Left ventricle myocardium superior (tissue), 1 donor: ENCODE measurements around the gene TTC34. TPM values are rescaled to one million over a fixed set of nuclear protein-coding genes. Genes with fewer than 3 reads are reported as not detected.
"Not testable (repeated sequence)": the region's sequence is repeated elsewhere in the genome, so short reads cannot be mapped to it uniquely, and the experiment has no call there.

Experiments
- ATAC-seq: fragments of 200-7000 bp; cut with Tn5 transposase; one replicate; pipeline ENCODE4 v1.9.1; 2020; ENCODE audit warnings: mild to moderate bottlenecking, moderate library complexity
- DNase-seq: peaks from one replicate; pipeline ENCODE4 v3.0.0-alpha.2; 2020
- intact Hi-C: fragments of 100-400 bp; cut with micrococcal nuclease; formaldehyde crosslinking; loops from one replicate; pipeline ENCODE4 v1.11.0; 2022
- total RNA-seq: library from RNA; stranded (reverse); fragmentation: NEBNext Ultra II Directional; extraction: Animal tissue kit (Norgen Biotek cat#: 25700); gene quantifications from one replicate; pipeline ENCODE4 v1.2.1, GENCODE V29; 2021
- donor health status: DM: no; HTN: yes; CAD: no; lungs with severe emphysema.

Gene TTC34
- total RNA-seq, 1 donor from 2014 or later = 0.59 TPM

DNA sequence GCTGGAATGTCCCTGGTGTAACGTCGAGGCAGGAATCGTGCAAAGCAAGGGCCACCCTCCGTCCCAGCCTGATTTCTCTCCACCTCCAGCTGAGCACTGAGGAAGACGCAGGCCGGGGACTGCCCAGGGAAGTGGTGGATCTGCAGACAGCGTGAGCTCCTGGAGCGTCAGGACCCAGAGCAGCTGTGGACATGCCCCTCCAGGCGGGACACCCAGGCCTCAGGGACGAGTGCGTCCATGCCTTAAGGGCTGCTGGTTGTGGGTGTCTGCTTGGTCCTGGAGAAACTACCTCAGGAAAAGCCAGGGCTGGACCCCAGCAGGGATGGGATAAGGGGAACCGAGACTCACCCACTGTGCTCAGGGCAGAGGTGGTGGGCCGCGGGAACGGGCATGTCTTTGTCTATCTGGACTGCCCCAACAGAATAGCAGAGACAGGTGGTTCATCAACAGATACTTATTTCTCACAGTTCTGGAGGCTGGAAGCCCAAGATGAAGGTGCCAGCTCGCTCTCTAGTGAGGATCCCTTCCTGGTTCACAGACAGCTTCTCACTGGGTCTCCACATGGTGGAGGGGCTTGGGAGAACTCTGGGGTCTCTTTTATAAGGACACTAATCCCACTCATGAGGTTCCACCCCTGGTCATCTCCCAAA is 162.9 kb downstream of the TTC34 start:
- DNase-seq = no peak
- intact Hi-C loops = no loop called here
- no peak for ATAC-seq

- no peak for ATAC-seq
- DNase-seq = no peak
- intact Hi-C loops = no loop called here
Observed at GRCh38 chr1:2637442-2638145, 163.9 kb downstream of the TTC34 start.

DNA sequence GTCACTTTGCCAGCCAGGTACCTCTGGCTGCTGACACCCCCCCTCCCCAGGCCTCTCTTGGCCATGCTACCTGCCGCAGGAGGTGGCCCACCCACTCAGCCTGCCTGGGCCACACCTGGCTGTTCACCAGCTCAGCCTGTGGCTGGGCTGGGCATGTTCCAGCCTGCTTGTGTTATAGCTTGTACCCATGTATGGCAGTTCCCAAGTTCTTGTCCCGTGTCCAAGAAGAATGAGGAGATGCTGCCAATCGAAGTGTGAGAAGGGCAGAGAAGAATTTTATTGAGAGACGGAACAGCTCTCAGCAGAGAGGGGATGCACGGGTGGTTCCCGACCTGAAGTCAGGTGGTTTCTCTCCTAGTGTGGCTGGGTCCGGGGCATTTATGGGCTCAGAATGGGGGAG is 164.8 kb downstream of the TTC34 start:
- DNase-seq (no peak), ATAC-seq (no peak)
- intact Hi-C loops = no loop called here

- ATAC-seq = no peak
- intact Hi-C loops = no loop called here
- no peak for DNase-seq
Observed at GRCh38 chr1:2635361-2636010, 166.0 kb downstream of the TTC34 start.

DNA sequence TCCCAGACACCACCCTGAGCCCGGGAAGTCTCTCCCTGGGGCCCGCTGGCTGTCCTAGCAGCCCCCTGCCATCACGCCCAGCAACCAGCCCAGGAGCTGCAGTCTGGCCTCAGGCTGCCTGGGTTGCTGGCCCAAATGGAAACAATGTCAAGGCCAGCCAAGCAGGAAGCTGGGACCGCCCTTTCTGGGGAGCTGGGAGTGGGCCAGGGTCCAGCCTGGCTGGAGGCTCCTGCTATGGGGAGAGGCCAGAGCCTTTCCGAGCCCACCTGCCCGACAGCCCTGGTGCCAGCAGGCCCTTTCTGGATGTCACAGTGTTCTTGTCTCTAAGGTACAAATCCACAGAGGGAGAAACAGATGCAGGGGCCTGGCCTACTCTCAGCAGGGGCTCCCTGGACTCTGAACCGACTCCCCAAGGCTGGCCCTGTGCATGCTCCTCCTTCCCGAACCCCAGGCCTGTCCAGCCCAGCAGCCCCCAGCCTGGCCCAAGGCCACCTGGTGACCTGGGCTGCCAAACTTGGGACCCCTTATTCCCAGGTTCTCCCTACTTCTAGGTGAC is 167.5 kb downstream of the TTC34 start:
- ATAC-seq (no peak), DNase-seq (no peak)
- intact Hi-C loops = no loop called here

DNA sequence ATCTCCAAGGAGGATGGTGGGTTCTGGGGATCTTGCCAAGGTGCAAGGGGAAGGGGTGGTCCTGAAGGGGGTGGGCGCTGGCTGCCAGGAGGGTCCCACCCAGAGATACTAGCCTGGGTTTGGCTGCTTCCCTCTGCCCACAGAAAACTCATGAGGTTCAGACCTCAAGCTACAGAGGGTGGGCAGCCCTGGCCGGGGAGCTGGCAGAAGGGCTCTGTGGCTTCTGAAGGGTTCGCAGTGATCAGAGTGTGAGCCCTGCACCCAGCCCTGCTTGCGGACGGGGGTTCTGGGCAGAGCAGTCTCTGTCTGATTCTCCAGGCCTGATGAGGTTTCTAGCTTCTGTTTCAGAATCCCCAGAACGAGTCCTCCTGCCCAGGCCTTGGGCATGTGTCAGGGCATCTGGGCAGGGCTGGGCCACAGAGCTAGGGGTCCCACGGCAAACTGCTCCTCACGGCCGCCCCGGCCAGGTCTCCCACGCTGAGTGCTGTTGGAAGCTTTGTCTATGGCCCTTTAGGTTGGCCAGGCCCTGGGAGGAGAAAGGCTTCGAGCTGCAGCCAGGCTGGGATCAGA is 168.0 kb downstream of the TTC34 start:
- ATAC-seq (no peak), DNase-seq (no peak)
- intact Hi-C loops = no loop called here

- DNase-seq = no peak
- ATAC-seq = no peak
- intact Hi-C loops = no loop called here
Observed at GRCh38 chr1:2632561-2633361, 168.7 kb downstream of the TTC34 start, which contains the start of gene MMEL1. Gene MMEL1 (minus strand): TSS chr1:2633016. CDS start chr1:2629484, 3,532 bp downstream.

DNA sequence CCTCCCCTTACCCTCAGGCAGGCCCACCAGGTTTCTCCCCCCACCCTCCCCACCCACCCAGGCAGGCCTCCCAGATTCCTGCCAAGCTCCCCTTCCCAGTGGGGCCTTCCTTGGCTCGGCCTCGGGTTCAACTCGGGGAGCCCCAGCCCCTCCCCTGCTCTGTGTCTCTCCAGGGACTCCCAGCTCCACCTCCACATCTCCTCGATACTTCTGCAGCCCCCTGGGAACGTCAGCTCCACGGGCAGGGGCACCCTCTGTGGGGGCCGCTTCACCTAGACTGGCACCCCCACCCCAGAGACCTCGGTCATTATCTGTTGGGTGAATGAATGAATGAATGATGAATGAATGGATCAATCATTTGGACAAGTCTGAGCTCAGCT is 169.5 kb downstream of the TTC34 start:
- no peak for DNase-seq

DNA sequence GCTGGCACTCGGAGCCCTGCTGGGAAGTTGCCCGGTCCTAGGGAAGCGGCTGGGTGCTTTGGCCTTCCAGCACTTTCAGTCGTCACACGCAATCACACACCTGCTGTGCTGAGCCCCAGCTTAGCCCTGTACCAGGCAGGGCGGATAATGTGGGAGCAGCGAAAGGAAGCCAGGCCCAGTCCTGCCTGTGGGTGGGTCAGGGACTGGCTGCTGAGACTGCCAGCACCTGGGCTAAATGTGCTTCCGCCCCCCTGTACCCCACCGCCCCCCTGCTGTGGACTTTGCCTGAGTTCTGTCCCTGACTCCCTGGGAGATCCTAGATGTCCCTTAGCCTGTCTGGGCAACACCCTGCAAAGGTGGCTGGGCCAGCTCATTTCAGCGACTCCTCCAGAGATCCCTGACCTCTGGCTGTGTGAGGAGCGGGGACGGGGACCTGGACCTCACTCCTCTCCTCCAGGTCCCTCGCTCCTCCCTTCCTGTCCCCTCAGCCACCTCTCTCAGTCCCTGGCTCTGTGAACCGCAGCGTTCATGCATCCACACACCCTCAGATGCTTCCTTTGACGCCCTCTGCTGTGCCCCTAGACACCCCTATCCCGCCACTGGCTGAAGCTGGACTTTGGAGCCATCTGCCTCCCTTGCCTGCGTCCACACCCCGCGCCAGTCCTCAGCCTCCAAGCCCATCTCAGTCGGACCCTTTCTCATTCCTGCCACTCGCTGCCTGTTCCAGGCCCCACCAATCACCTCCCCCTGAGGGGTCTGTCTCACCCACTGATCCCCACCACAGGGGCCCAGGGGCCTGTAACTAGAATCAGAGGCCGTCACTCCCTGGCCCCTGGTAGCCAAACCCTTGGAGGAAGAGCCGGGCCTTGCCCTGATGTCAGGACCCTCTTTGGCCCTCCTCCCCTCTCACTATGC is 170.1 kb downstream of the TTC34 start:
- no peak for DNase-seq
- no peak for ATAC-seq
- intact Hi-C loops = no loop called here

More for the DNA sequence above, 169.5 kb downstream of the TTC34 start:
- ATAC-seq = no peak
- intact Hi-C loops = no loop called here

DNA sequence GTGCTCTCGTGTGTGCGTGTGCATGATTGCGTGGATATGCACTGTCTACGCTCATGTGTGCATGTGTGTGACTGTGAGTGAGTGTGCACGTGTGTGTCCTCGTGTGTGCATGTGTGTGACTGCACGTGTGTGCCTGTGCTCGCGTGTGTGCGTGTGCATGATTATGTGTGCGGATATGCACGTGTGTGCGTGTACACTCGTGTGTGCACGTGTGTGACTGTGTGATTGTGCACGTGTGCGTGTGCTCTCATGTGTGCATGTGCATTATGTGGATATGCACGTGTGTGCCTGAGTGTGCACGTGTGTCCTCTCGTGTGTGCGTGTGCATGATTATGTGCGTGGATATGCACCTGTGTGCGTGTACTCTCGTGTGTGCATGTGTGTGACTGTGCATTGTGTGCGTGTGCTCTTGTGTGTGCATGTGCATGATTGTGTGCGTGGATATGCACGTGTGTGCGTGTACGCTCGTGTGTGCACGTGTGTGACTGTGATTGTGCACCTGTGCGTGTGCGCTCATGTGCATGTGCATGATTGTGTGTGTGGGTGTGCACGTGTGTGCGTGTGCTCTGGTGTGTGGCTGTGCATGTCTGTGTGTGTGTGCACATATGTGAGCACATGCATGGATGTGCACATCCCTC is 170.9 kb downstream of the TTC34 start:
- intact Hi-C loops = no loop called here
- DNase-seq (no peak), ATAC-seq (no peak)

DNA sequence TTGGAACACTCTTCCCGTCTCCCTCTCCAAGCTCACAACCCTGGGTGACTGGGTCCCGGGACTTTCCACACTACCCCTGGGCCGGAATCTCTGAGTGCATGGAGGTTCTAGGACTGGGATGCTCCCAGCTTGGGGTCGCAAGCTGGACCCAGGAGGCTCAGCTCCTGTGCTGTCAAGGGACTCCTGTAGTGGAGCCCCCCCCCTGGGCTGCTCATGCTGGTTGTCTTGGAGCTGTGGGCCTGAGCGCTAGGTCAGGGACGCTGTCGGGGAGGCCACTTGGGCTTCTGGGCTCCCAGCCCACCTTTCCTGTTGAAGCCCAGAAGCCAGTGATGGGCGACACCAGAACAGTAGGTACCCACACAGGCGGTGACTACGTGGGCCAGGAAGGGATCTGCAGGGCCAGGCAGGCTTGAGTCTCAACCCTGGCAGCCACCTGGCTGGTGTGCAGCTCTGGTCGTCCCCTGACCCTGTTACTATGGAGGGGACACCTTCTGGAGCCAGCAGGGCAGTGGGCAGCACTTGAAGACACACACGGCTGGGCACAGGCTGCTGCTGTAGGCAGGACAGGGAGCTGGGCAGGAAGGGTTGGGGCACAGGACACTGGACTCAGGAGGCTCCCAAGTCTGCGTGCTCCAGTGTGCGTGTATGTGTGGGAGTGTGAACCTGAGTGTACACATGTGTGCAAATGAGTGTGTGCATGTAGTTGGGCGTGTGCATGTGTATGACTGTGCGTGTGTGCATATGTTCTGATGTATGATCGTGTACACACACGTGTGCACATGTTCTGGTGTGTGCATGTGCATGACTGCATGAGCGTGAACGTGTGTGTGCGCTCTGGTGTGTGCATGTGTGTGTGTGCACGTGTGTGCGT is 171.6 kb downstream of the TTC34 start:
- ATAC-seq = no peak
- intact Hi-C loops = no loop called here
- no peak for DNase-seq

DNA sequence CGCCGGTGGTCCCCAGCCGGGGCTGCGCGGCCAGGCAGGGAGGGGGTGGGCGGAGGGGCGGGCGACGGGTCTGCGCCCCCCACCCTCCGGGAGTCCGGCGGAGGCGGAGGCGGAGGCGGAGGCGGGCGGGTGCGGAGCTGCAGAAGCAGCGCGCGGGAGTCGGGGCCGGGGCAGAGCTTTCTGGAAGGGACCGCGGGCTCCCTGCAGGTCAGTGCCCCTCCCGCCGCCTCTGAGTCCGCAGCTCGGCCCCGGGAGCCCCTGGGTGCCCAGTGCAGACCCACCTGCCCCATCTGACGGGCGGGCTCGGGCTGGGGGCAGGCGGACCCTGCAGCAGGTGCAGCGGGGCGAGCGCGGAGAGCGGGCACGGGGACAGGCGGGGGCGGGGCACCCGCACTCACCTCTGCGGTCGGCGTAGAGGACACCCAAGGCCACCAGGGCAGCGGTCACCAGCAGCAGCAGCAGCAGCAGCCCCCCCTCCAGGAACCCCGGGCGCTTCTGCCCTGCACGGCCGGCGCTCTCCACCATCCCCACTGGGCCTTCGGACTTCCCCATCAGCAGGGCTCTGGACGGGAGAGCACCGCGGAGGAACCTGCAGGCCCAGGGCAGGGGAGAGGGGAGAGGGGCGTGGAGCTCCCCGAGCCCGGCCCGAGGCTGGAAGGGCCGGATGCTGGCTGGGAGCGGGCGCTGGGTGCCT is 172.4 kb downstream of the TTC34 start:
- DNase-seq = no peak
- intact Hi-C loops = no loop called here
- no peak for ATAC-seq

DNA sequence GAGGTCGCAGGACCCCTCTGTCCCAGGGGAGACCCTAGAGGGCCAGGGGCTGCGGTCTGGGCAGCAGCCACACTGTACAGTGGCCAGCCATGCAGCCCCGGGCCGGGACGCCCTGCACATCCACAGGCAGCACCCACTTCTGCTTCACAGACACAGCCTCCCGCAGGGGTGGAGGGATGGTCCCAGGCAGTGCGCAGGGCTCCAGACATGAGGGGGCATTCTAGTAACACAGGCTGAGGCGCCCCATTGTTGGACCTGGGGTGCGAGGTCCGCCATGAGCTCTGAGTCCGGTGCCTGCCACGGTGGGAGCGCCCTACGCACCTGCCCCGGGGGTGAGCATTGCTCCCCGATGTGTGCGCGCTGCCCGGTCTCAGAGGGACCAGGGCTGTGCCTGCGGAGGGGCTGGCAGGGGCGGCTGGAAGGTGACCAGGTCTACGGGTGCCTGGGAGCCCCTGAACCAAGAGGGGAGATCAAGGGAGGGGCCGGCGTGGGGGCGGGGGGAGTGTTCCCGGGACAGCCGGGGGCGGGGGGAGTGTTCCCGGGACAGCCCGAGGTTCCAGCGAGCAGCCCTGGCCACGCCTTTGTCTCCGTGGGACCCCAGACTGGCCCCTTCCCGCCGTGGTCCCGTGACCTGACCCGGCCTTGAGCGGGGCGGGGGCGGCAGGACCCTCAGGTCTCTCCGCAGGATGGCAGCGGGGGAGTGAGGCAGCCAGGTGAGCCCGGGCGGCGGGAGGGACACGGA is 173.1 kb downstream of the TTC34 start:
- intact Hi-C loops = no loop called here
- ATAC-seq (no peak), DNase-seq (no peak)

DNA sequence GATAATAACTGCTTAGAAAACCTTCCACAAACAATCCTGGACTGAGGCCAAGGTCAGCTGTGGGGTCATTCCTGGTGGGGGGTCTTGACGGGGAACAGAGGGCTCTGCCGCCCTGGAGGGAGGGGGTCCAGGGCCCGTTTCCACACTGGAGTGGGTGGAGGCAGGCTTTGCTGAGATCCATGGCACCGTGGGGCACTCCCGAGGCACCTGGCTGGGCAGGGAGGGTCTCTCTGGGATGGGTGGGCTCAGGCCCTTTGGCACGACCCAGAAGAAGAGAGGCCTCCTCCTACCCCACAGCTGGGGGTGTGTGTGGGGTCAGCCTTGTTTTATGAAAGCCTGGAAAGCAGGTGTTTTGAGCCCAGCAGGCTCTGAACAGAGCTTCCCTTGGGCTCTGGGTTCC is 173.7 kb downstream of the TTC34 start:
- intact Hi-C loops = no loop called here
- DNase-seq = no peak
- ATAC-seq = no peak

- intact Hi-C loops, DNase-seq, ATAC-seq: not testable (repeated sequence)
Observed at GRCh38 chr1:2625748-2626147, 175.7 kb downstream of the TTC34 start.
